HEK293T (cell line): ENCODE measurements around the gene PCNX2.

ENCODE experiments used
- ARNT ChIP-seq: fragments of 450-650 bp; IDR thresholded peaks from 2 replicates; pipeline ENCODE4 v1.6.1; 2017; ENCODE audit warnings: mild to moderate bottlenecking
- BHLHE40 ChIP-seq: fragments of 450-650 bp; IDR thresholded peaks from 2 replicates; pipeline ENCODE4 v1.6.1; 2016; ENCODE audit warnings: mild to moderate bottlenecking, moderate library complexity, borderline replicate concordance
- CTBP1 ChIP-seq: fragments of 450-650 bp; IDR thresholded peaks from 2 replicates; pipeline ENCODE4 v1.6.1; 2016; ENCODE audit warnings: borderline replicate concordance
- ELF4 ChIP-seq: fragments of 450-650 bp; IDR thresholded peaks from 2 replicates; pipeline ENCODE4 v1.6.1; 2017; ENCODE audit warnings: antibody characterized with exemption
- FOXA1 ChIP-seq: fragments of 450-650 bp; IDR thresholded peaks from 2 replicates; pipeline ENCODE4 v1.6.1; 2016; ENCODE audit warnings: mild to moderate bottlenecking
- FOXK2 ChIP-seq: fragments of 450-650 bp; IDR thresholded peaks from 2 replicates; pipeline ENCODE4 v1.6.1; 2016; ENCODE audit warnings: mild to moderate bottlenecking
- FOXM1 ChIP-seq: fragments of 450-650 bp; IDR thresholded peaks from 2 replicates; pipeline ENCODE4 v1.6.1; 2017; ENCODE audit warnings: mild to moderate bottlenecking, borderline replicate concordance
- L3MBTL2 ChIP-seq: fragments of 450-650 bp; conservative IDR thresholded peaks from 2 replicates; pipeline ENCODE4 v1.6.1; 2016; ENCODE audit warnings: mild to moderate bottlenecking
- PKNOX1 ChIP-seq: fragments of 450-650 bp; IDR thresholded peaks from 2 replicates; pipeline ENCODE4 v1.6.1; 2016
- SUZ12 ChIP-seq: fragments of 450-650 bp; IDR thresholded peaks from 2 replicates; pipeline ENCODE4 v1.6.1; 2016; ENCODE audit warnings: mild to moderate bottlenecking
- TARDBP ChIP-seq: fragments of 450-650 bp; IDR thresholded peaks from 2 replicates; pipeline ENCODE4 v1.6.1; 2016

DNA sequence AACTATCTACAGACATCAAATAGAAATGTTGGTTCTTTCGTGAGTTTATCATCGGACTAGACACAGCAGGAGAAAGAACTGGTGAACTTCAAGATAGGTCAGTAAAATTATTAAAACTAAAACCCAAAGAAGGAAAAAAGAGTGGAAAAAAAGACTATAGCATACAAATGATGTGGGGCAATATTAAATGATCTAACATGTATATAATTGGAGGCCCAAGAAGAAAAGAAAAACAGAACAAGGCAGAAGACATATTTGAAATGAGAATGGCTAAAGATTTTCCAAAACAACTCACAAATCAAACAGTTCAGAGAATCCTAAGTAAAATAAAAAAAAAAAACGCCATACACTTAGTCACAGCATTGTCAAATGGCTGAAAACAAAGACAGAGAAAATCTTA, 101.8 kb downstream of the PCNX2 start:
- TF ChIP-seq FOXM1 (no peak), PKNOX1 (no peak), SUZ12 (no peak), TARDBP (no peak), ELF4 (no peak), CTBP1 (no peak), FOXA1 (no peak), FOXK2 (no peak), ARNT (no peak), L3MBTL2 (no peak), BHLHE40 (no peak)
